WI38 (cell line): Measurements from ENCODE around the gene PIK3CD.

Experiments
- H3K4me3 ChIP-seq: 2 replicates; pipeline ENCODE4 v1.5.1; 2011; ENCODE audit warnings: low read depth, mild to moderate bottlenecking, control low read depth, low read length
- TF ChIP-seq, protein P1 (sequence below): IDR thresholded peaks from 2 replicates; pipeline ENCODE4 v1.5.1; 2012; ENCODE audit warnings: low read depth, mild to moderate bottlenecking, control low read depth, low read length

Gene PIK3CD

DNA sequence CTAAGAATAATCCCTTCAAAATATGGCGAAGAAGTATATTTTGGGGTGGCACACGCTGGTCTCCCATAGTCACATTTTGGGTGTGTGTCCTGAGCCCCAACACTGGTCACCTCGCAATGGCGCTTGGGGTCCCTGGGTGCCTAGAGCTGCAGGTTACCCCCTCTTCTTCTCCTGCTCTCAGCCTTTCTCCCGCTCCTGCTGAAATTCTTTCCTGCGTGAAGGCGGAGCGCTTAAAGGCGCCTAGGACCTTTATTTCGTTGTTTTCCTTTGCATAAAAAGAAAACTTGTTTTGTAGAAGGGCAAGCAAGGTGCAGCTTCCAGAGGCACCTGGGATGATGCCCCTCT lies 339 bp upstream of the PIK3CD start:
- TF ChIP-seq, protein P1, sequence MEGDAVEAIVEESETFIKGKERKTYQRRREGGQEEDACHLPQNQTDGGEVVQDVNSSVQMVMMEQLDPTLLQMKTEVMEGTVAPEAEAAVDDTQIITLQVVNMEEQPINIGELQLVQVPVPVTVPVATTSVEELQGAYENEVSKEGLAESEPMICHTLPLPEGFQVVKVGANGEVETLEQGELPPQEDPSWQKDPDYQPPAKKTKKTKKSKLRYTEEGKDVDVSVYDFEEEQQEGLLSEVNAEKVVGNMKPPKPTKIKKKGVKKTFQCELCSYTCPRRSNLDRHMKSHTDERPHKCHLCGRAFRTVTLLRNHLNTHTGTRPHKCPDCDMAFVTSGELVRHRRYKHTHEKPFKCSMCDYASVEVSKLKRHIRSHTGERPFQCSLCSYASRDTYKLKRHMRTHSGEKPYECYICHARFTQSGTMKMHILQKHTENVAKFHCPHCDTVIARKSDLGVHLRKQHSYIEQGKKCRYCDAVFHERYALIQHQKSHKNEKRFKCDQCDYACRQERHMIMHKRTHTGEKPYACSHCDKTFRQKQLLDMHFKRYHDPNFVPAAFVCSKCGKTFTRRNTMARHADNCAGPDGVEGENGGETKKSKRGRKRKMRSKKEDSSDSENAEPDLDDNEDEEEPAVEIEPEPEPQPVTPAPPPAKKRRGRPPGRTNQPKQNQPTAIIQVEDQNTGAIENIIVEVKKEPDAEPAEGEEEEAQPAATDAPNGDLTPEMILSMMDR: no peak
- H3K4me3 ChIP-seq: peak overlapping the region; percentile 58

DNA sequence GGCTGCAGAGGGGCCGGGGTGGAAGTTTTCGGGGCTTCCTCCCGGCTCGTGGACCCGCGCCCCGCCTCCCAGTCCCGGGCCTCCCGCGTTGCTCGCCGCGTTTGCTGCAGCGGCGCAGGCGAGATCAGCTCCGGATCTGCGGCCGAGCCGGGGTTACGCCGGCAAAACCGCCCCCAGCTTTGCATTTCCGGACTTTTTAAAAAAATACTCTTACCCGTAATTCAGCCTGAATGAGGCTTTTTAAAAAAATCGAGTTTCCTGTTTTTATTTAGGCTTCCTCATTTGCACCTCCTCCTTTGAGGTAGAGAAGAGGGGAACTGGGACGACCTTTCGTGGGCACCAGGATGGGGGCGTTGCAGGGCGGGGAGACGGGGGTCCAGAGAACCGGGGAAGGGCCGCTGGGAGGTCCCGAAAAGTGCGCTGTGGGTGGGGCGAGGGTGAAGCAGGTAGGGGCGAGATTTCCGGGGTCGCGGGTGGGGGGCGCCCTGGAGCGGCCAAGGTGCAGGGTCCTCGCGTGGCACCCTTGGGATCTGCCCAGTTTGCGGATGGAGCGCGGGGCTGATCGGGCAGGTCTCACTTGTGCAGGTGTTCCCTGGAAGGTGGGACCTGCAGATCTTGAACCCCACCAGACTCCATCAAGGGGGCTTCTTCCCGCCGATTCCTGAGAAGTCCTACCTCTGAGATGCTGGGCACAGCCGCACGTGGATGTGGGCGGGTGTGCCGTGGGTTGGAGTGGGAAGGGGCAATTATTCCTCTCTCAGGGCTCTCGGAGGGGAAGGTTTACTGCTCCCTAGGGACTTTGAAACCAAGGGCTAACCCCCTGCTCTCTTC lies 1.1 kb downstream of the PIK3CD start:
- H3K4me3 ChIP-seq: peak overlapping the region; percentile 58

DNA sequence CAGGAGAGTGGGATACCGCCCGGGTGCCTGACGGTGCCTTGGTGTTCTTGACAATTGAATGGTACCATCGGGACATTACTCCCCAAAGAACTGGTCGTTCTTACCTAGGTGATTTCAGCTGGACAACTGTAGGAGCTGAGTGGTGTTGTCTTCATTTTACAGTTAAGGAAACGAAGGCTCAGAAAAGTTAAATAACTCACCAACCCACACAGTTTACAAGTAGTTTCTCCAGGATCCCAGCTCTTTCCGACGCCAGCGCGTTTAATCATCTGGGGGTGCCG lies 1.6 kb downstream of the PIK3CD start:
- TF ChIP-seq, protein P1: no peak
- H3K4me3 ChIP-seq: no peak overlapping the region

More for the DNA sequence above, 1.1 kb downstream of the PIK3CD start:
- TF ChIP-seq, protein P1: no peak

DNA sequence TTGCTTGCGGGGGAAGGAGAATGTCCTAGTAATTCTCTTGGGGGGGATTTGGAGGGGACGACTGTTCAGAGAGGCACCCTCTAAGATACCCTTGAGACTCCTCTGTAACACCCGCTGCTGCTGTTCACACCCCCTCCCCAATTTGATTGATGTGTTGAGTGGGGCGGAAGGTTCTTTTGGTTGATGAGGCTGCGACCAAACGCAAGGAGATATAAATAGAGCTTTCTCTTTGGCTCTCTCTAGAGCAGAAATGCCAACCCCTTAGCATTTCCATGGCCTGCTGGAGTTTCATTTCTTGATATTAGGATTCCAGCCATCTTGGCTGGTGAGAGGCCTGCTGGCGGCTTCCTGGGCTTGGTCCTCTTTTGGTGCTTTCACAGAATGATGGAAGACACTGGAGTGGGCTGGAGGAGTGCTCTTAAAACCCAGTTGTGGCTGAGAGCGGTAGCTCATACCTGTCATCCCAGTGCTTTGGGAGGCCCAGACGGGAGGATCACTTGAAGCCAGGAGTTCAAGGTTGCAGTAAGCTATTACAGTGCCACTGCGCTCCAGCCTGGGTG lies 2.0 kb downstream of the PIK3CD start:
- TF ChIP-seq, protein P1: no peak
- no peak overlapping the region for H3K4me3 ChIP-seq

DNA sequence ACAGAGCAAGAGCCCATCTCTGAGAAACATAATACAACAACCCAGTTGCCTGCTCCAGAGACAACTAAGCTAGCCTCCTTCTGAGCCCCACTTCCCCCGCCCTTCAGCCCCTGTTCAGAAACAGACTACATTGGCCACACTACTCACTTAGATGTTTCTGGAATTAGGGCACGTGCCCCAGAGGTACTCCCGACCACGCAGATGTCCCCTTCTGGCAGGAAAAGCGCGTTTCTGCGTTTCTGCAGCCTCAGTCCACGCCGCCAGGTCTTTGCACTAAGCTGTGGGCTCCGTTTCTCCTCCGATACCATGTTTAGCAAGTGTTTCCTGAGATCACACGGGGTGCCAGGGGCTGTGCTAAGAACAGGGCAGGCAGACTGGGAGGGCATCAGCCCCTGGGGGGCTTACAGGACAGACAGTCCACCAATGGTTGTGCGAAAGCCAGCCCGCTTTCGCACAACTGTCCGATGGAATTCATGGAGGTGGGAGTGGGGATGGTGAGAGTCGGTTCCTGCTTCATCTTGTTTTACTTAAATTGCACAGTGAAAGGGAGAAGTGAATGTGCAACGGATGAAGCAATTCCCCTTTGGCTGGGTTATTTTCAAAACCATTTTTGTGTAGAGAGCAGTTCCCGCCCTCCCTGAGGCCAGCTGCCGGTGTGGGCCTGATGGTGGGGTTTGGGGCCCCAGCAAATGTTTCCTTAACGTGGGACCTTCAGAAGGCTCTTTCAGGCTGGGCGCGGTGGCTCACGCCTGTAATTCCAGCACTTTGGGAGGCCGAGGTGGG lies 2.7 kb downstream of the PIK3CD start:
- TF ChIP-seq, protein P1: no peak
- no peak overlapping the region for H3K4me3 ChIP-seq

DNA sequence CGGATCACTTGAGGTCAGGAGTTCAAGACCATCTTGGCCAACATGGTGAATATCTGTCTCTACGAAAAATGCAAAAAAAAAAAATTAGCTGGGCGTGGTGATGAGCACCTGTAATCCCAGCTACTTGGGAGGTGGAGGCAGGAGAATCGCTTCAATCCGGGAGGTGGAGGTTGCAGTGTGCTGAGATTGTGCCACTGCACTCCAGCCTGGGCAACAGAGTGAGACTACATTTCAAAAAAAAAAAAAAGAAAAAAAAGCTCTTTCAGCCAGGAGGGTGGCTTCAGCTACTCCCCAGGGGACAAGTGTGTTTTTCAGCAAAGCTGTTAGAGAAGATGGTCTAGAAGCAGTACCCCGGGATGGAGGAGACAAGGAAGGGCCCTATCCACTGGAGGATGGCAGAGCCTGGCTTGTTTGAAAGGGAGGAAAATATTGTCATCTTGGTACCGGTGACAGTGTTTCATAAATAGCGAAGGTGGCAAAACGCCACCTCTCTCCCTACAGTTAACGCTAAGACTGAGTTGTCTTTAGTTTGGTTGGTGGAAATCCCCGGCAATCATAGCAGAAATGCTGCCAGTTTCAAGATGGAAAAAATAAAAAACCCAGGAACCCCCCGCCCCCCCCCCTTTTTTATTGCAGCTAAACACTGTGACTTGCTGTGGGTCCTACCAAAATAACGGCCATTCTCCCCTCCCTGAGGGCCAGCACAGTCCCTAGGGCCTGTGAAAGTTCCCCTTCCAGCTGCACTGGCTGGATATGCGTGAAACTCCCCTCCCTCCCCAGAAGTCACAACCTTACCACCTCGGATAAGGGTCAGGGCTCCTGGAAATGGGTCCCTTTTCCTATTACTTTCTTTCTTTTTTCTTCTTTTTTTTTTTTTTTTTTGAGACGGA lies 3.5 kb downstream of the PIK3CD start:
- TF ChIP-seq, protein P1: no peak
- H3K4me3 ChIP-seq: no peak overlapping the region
